Measurements from ENCODE around the gene CKAP2. TPM values are rescaled to one million over a fixed set of nuclear protein-coding genes. Genes with fewer than 3 reads are reported as not detected.

The CKAP2 gene
- total and polyA plus RNA-seq, 2 of the 8 experiments (the other 6 are each of a cell fraction or from before 2014, with no cell fraction given) = 8.3 to 70.7 TPM

- H2BK15ac ChIP-seq (ENCODE audit: low read length) = no peak overlapping the region
- H3K14ac ChIP-seq (ENCODE audit: insufficient read length) = no peak overlapping the region
- H3K36me3 ChIP-seq (ENCODE audit: control insufficient read depth in 2 of 4, insufficient read depth in 4 of 4, low read length in 3 of 4) = peaks cover 0 to 4% (median 0%) of the 10 kb centered on the region in 4 experiments; a peak in 1 of 8 replicates
- no peak overlapping the region for H3K27ac ChIP-seq (ENCODE audit: low read depth, low read length)
- H4K91ac ChIP-seq (replicated peaks; ENCODE audit: insufficient read length, low read length) = no peak overlapping the region
- H2AFZ ChIP-seq (ENCODE audit: low read length) = no peak overlapping the region
- no peak overlapping the region for H2BK5ac ChIP-seq (ENCODE audit: low read depth, low read length)
- DNase-seq (ENCODE audit: low read depth in 1 of 2, low spot score in 2 of 2) (no peak), FAIRE-seq (no peak)
- POLR2A ChIA-PET (ENCODE audit: partially characterized antibody) = interaction anchor here (0.7 kb wide), 1 partner anchor 31 kb away, joined by 3 read pairs; no protein-coding TSS in a partner anchor
- H3K18ac ChIP-seq (ENCODE audit: extremely low read depth, low read length) = no peak overlapping the region
- no peak overlapping the region for H3K9ac ChIP-seq (replicated peaks in 1 of 4; ENCODE audit: extremely low read depth in 1 of 4, low read depth in 3 of 4, low read length in 3 of 4)
- H2BK12ac ChIP-seq (ENCODE audit: low read depth, low read length) = no peak overlapping the region
- no peak overlapping the region for H3K4me2 ChIP-seq (ENCODE audit: insufficient read depth in 1 of 2, low read depth in 2 of 2, low read length in 2 of 2)
- no peak overlapping the region for H4K5ac ChIP-seq (ENCODE audit: insufficient read length, low read depth, low read length)
- H3K27me3 ChIP-seq (replicated peaks in 1 of 4; ENCODE audit: control insufficient read depth in 3 of 4, extremely low read depth in 1 of 4, insufficient read depth in 3 of 4, low read length in 3 of 4) = no peaks in the 10 kb centered on the region
- no peak overlapping the region for H3K23ac ChIP-seq (ENCODE audit: insufficient read length)
- no peak overlapping the region for H2BK20ac ChIP-seq (ENCODE audit: low read length)
- 93% methylated on average over 2 of the region's 2 CpGs; no CpG with 5 or more reads in 1 of the 2 experiments for WGBS, 2 experiments (ENCODE audit: extremely low coverage in 1 of 2, insufficient coverage in 1 of 2, insufficient read length in 1 of 2, insufficient replicate concordance in 2 of 2, low coverage in 1 of 2, low lambda C conversion rate in 2 of 2, missing lambda C conversion rate in 1 of 2)
- H3K4me3 ChIP-seq (ENCODE audit: extremely low read depth in 1 of 4, insufficient read depth in 2 of 4, low read depth in 3 of 4, low read length in 4 of 4) = no peak overlapping the region
- no peak overlapping the region for H3K4ac ChIP-seq (replicated peaks; ENCODE audit: insufficient read length, low read depth, low read length)
- H3K9me3 ChIP-seq (ENCODE audit: insufficient read depth in 2 of 2, low read depth in 1 of 2, low read length in 1 of 2) = no peaks in the 10 kb centered on the region
- CTCF ChIA-PET (ENCODE audit: partially characterized antibody) = interaction anchor here (0.6 to 1.7 kb wide), 5 partner anchors 31 to 444 kb away, joined by 3 to 9 read pairs (median 3); no protein-coding TSS in a partner anchor
- peaks cover 0 to 3% (median under 1%) of the 10 kb centered on the region in 4 experiments; a peak in 3 of 7 replicates for H3K4me1 ChIP-seq (replicated peaks in 1 of 4; ENCODE audit: control insufficient read depth in 3 of 4, insufficient read depth in 4 of 4, low read length in 3 of 4)
- H4K8ac ChIP-seq (ENCODE audit: extremely low read depth, insufficient read depth, low read length) = no peak overlapping the region
- peaks cover 0 to 42% of the 10 kb centered on the region in 2 experiments; a peak in 2 of 4 replicates for H3K79me2 ChIP-seq (ENCODE audit: control insufficient read depth in 1 of 2, insufficient read depth in 2 of 2, low read length in 2 of 2)
- H3K56ac ChIP-seq (replicated peaks; ENCODE audit: insufficient read length, low read depth, low read length) = no peak overlapping the region
- H4K20me1 ChIP-seq (replicated peaks in 1 of 2; ENCODE audit: control insufficient read depth in 1 of 2, insufficient read depth in 2 of 2, low read length in 2 of 2) = peaks cover 0 to 6% of the 10 kb centered on the region in 2 experiments
- no peak overlapping the region for H2AK5ac ChIP-seq (ENCODE audit: low read depth, low read length)
- H3K79me1 ChIP-seq (ENCODE audit: low read depth, low read length) = peaks cover 7% of the 10 kb centered on the region
- H3K23me2 ChIP-seq (ENCODE audit: low read depth, low read length) = peaks cover 4% of the 10 kb centered on the region; the same call in 1 of the 2 replicates
- no peak overlapping the region for H2BK120ac ChIP-seq (replicated peaks; ENCODE audit: low read depth, low read length)
- TF ChIP-seq HDAC6 (IDR thresholded peaks at IDR 0.05; ENCODE audit: low read depth, low read length) (no peak), KDM4A (IDR thresholded peaks at IDR 0.05; ENCODE audit: low read depth, low read length, severe bottlenecking) (no peak), EP300 (IDR thresholded peaks at IDR 0.05; ENCODE audit: borderline replicate concordance in 1 of 2, low read depth in 2 of 2, low read length in 2 of 2) (no peak), USF2 (IDR thresholded peaks at IDR 0.05; ENCODE audit: low read length) (no peak), CTBP2 (IDR thresholded peaks at IDR 0.05; ENCODE audit: borderline replicate concordance, insufficient read depth, insufficient read length, low read length) (no peak), BCL11A (IDR thresholded peaks at IDR 0.05; ENCODE audit: low read depth in 2 of 2, low read length in 2 of 2) (no peak), ZNF274 (IDR thresholded peaks at IDR 0.05; ENCODE audit: borderline replicate concordance, extremely low read depth, low read length) (no peak), POLR2AphosphoS5 (IDR thresholded peaks at IDR 0.05; ENCODE audit: low read depth, low read length) (no peak), SIX5 (IDR thresholded peaks at IDR 0.05; ENCODE audit: low read depth, low read length) (no peak), CBX8 (IDR thresholded peaks at IDR 0.05; ENCODE audit: borderline replicate concordance, low read depth, low read length) (no peak), SP2 (IDR thresholded peaks at IDR 0.05; ENCODE audit: low read length) (no peak), RNF2 (IDR thresholded peaks at IDR 0.05; ENCODE audit: borderline replicate concordance, low read depth, low read length, missing control alignments, poor library complexity, severe bottlenecking) (no peak)
These were observed 7.9 kb upstream of the CKAP2 start for GRCh38 chr13:52447354-52447753.

Measured in H1 (cell line).